ENCODE data around the gene MMD2.
A peak's percentile ranks its signal among the peaks of the same experiment; 100 is the strongest.
"Not testable (repeated sequence)": the region's sequence is repeated elsewhere in the genome, so short reads cannot be mapped to it uniquely, and the experiment has no call there.

Gene MMD2

GRCh38 chr7:4893929-4894475 is 65.0 kb downstream of the MMD2 start:
- no peak for DNase-seq (ENCODE audit: low spot score)

- DNase-seq (ENCODE audit: low spot score) = not testable (repeated sequence)
Measured at GRCh38 chr7:4893188-4893587, 65.8 kb downstream of the MMD2 start.

DNA sequence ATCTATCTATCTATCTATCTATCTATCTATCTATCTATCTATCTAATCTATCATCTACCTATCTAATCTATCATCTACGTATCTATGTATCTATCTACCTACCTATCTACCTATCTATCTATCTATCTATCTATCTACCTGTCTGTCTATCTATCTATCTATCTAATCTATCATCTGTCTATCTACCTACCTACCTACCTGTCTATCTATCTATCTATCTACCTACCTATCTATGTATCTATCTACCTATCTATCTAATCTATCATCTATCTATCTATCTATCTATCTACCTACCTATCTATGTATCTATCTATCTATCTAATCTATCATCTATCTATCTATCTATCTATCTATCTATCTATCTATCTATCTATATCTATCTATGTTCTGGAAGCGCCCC is 67.5 kb downstream of the MMD2 start:
- DNase-seq (ENCODE audit: low spot score) = not testable (repeated sequence)

- no peak for DNase-seq (ENCODE audit: low spot score)
Measured at GRCh38 chr7:4889682-4890081, 69.3 kb downstream of the MMD2 start.

DNA sequence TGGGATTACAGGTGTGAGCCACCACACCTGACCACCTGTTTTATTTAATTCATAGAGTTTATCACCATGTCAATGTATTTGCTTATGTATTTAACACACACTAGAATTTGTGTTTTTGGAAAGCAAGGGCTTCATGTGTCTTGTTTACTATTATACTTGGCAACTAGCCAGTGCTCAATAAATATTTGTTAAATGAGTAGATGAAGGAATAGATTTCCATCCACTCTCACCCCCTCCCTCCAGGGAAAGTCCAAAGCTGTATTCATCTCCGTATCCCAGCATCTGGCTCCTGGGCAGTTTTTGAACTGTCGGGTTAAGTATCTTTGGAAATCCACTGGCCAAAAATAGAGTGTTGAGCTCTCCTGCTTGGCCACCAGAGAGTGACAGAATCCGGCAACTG is 70.8 kb downstream of the MMD2 start:
- no peak for DNase-seq (ENCODE audit: low spot score)

GRCh38 chr7:4886671-4887070 is 72.3 kb downstream of the MMD2 start:
- DNase-seq (ENCODE audit: low spot score) = no peak

DNA sequence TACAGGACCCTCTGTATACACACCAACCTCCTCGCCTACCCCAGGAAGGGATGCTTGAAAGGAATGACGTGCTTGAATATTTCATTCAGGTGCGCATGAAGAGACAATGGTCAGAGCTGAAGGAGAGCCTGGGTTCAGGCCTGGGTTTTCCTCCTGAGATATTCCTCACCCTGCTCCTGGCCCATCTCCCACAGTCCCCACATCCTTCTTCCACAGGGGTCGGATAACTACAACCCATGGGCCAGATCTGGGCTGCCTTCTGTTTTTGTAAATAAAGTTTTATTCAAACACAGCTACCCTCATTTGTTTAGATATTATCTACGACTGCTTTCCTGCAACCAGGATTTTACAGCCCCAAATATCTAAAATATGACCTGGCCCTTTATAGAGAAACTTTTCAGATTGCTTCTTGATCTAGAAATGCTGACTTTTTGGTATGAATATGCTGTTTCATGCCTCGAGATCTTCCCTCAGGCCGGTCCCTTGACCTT is 73.6 kb downstream of the MMD2 start:
- no peak for DNase-seq (ENCODE audit: low spot score)

DNA sequence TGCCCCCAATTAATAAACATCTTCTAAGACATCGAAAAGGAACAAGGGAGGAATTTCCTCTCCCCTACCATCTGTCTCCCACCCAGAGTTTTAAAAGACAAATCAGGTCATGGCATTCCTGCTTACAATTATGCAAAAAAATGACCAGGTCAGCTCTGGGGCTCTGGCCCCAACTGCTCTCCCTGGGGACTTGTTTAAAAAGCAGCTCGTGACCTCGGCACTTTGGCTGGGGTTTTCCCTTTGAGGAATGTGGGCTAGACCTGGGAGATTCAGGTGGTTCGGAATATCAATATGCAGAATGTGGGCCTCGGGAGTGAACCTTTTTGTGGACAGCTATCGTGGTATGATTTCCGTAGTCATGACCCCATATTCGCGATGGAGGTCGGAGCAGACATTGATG is 74.8 kb downstream of the MMD2 start:
- DNase-seq (ENCODE audit: low spot score) = no peak

- DNase-seq (ENCODE audit: low spot score) = peak; percentile 63
Measured at GRCh38 chr7:4883372-4884144, 75.4 kb downstream of the MMD2 start, which contains the start of gene RADIL. Gene RADIL (minus strand): TSS chr7:4883716. CDS start chr7:4878139, 5,577 bp downstream.

- DNase-seq (ENCODE audit: low spot score) = no peak
Measured at GRCh38 chr7:4883033-4883371, 76.0 kb downstream of the MMD2 start.

DNA sequence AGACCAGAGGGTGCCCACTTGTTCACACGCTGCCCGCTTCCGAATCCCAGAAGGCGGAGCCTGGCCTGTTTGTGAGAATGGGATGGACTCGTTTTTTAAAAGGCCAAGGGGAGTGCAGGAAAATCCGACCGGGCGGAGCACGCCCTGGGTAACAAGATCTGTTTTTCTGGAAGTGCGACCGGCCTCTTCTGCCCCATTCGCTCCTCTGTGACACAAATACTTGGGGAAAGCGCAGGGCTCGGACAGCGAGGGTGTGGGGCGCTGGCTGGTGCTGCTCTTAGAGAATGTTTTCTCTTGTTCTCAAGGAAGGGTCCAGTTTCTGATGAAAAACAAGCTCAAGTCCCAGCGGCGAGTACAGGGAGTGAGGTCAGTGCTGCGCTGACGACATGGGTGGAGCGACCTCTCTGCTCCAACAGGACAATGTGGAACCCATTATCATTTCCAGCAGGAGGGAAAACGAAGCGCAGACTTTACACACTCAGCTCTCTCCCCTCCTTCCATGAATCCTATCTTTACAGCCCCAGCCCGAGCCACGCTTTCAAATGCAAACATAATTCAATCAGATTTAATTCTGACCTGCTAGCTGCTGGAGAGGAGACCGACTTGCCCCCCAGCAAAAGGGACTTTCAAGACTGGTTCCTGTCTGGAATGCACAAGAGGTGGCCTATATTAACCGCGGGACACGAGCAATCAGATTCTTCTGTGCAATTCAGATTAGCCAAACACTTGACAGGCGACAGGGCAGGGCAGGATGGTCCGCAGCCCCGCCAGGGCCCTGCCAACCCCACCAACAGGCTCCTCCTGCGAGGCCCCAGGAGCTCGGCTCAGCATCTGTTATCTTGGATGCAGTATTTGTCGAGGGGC is 76.6 kb downstream of the MMD2 start:
- no peak for DNase-seq (ENCODE audit: low spot score)

DNA sequence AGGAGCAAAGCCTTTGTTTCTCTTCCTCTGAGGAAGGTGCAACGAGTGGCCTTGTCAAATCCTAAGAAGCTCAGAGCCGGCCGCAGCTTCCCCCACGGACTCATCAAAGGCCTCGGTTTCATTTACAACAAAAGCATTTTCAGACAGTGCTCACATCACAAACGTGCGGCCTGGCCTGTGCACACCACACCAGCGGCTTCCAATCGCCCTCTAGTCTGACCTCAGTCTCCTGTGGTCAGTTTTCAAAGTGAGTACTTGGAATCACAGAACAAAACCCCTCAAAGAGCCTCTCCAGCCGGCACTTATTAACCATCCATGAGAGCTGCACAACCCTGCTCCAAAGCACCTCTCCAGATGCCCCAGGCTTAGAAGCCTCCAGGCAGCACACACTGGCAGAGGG is 78.8 kb downstream of the MMD2 start:
- DNase-seq (ENCODE audit: low spot score) = no peak

DNA sequence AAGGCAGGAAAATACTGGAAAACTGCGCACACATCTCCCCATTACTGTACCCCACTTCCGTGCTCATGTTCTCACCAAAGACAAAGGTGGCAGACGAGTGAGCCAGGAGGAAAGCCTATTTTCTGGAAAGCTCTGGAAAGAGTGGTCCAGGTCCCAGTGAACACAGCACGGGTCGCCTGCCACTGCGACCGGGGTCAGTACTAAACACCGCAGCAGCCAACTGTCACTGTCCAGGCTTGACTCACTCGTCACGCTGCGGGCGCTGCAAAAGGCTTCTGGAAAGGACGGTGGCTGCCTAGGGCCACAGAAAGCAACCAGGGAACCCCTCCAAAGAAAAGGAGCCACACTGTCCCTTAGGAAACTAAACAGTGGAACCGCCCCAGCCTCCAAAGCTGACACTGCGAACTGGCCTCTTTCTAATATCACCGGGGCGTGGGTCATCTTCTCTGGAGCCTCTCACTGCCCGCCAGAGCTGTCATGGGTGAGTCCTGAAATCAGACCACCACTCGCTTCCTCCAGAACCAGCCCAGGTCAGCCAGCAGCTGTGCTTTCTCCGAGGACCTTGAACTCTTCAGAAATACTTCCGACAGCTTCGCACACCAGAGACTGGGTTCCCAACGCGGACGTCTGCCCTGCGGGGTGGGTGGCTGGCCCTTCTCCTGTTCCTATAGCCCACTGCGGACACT is 79.4 kb downstream of the MMD2 start:
- no peak for DNase-seq (ENCODE audit: low spot score)

DNA sequence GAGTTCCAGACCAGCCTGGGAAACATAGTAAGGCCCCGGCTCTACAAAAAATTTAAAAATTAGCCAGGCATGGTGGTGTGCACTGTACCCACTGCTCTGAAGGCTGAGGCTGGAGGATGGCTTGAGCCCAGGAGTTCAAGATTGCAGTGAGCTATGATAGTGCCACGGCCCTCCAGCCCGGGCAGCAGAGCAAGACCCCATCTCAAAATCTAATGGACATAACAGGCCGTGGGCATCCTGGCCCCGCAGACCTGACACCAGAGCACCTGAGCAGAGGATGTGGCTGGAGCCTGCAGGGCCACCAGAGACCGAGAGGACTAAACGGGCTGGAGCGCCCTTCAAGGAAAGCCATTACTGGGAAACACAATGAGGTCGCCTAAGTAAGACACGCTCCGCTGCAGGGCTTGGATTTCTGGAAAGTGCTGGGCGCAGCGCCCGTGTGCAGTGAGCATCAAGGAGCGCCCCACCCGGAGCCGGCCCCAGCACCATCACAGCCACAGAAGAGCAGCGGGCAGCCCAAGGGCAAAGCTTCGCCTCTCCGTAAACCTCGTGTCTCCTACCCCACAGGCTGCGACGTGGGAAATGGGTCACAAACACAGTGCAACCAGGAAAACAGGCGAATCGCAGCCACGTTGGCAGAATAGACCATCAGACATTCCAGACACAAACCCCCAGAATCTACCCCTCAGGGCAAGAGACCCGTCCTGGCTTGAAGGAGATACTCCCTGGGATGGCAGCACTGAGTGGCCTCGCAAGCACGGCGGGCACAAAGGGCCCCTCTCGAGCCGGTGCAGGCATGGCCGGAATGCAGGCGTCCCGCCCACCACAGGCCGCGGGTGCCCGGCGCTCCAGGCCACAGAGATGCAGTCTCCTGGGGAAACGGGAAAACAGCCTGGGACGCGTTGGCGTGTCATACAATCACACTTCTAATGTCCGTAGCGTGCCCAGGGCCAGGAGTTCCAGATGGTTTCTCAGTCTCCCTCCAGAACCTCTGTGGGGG is 80.4 kb downstream of the MMD2 start:
- no peak for DNase-seq (ENCODE audit: low spot score)

DNA sequence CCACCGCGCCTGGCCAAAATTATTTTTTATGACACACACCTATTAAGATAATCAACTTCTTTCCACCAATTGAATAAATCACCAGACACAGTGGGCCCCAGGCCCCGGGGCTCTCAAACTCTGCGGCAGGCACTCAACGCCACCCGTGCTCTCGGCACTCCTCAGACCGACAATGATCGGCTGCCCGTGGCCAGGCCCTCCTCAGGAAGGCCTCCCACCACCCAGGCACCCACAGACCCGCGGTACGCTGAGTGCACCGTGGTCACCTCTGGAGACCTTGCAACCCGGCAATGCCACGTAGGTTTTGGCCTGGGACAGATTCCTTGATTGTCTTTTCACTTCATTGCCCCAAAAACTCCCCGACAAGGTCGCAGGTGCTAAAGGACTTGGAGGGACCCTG is 82.4 kb downstream of the MMD2 start:
- DNase-seq (ENCODE audit: low spot score) = no peak

GRCh38 chr7:4875391-4875790 is 83.6 kb downstream of the MMD2 start:
- DNase-seq (ENCODE audit: low spot score) = no peak

- no peak for DNase-seq (ENCODE audit: low spot score)
Measured at GRCh38 chr7:4873071-4873944, 85.7 kb downstream of the MMD2 start.

DNA sequence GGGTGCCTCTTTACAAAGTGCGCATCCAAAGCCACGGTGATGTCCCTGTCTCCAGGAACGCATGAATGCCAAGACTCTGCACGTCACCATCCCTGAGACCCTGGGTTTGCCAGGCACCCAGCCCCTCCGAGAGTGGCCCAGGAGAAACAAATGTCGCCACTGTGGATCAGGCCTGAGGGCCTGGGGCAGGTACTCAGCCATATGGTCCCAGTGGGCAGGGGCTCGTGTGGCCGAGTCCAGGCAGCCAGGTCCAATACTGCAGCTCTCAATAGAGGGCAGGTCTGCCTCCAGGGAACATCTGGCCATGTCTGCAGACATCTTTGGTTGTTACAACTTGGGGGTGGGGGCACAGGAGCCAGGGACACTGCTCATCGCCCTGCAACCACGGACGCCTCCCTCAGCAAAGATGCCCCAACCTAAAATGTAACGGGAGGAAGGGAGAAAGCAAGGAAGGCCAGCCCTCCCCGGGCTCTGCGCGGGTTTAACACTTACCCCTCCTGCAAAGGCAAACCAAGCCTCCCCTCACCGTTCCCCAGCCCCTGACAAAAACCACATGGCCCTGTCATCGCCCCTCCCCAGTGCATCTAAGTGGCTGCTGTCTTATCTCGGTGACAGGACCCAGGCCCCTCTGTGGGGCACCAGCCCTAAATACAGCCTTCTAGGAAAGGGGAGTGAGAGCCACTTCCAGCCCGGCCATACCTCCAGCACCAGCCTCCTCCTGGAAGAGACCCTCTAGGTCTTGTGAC is 86.9 kb downstream of the MMD2 start:
- no peak for DNase-seq (ENCODE audit: low spot score)

DNA sequence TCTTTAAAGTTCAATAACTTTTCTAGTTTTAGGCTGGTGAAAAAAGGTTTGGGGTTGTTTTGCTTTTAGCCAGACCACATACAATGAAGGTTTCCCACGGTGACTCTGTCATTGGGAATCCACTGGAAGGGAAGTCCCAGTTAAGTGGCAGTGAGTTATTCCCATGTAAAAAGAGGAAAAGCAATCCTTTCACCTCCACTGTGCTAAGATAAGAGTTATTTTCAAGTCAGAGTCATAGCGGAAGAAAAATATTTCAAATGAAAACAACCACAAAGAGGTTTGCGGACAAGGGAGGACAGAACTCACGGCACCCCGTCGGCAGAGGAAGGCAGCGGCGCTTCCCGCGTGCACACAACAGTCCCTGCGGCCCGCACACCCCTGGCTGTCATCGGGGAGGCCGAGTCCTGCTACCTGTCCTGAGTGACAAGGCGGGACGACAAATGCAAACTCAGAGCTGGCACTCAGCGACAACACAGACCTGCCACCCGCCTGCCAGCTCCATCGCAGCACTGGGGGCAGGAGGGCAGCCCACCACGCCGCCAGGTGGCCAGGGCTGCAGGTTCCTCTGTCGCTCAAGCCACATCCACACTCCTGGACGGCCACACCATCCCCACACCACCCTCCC is 87.8 kb downstream of the MMD2 start:
- no peak for DNase-seq (ENCODE audit: low spot score)

Measured in NAMALWA (cell line).